Measurements from ENCODE around the gene NACAD. TPM values are rescaled to one million over a fixed set of nuclear protein-coding genes. Genes with fewer than 3 reads are reported as not detected.
A peak's percentile ranks its signal among the peaks of the same experiment; 100 is the strongest.

NACAD gene
- total RNA-seq, 4 donors from 2014 or later = 1.5 to 13.6 (median 5.0) TPM; not detected in 1

DNA sequence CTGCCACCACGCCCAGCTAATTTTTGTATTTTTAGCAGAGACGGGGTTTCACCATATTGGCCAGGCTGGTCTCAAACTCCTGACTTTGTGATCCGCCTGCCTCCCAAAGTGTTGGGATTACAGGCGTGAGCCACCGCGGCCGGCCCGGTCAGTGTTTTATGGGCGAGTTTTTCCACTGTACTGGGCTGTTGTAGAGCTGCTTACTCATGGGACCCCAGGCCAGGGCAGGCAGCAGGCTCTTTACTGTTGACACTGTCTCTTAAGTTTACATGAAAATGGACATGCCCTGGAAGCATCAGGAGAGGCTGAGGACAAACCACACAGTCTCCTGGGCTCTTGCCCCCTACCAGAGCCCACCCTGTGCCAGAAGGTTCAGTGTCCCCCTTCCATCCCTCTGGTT is 11.2 kb downstream of the NACAD start:
- TF ChIP-seq, protein P1, sequence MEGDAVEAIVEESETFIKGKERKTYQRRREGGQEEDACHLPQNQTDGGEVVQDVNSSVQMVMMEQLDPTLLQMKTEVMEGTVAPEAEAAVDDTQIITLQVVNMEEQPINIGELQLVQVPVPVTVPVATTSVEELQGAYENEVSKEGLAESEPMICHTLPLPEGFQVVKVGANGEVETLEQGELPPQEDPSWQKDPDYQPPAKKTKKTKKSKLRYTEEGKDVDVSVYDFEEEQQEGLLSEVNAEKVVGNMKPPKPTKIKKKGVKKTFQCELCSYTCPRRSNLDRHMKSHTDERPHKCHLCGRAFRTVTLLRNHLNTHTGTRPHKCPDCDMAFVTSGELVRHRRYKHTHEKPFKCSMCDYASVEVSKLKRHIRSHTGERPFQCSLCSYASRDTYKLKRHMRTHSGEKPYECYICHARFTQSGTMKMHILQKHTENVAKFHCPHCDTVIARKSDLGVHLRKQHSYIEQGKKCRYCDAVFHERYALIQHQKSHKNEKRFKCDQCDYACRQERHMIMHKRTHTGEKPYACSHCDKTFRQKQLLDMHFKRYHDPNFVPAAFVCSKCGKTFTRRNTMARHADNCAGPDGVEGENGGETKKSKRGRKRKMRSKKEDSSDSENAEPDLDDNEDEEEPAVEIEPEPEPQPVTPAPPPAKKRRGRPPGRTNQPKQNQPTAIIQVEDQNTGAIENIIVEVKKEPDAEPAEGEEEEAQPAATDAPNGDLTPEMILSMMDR (IDR thresholded peaks at IDR 0.05) = no peak
- no peak for TF ChIP-seq POLR2A (IDR thresholded peaks at IDR 0.05)
- Histone ChIP-seq H3K9me3 (no peaks in the 10 kb centered on the region), H3K36me3 (peaks cover 0 to 46% (median 0%) of the 10 kb centered on the region in 3 donors), H3K4me1 (no peaks in the 10 kb centered on the region), H3K4me3 (no peak overlapping the region), H3K27ac (no peak overlapping the region), H3K27me3 (no peaks in the 10 kb centered on the region)
- peak in 1 of 3 donors; percentile 10 for DNase-seq

DNA sequence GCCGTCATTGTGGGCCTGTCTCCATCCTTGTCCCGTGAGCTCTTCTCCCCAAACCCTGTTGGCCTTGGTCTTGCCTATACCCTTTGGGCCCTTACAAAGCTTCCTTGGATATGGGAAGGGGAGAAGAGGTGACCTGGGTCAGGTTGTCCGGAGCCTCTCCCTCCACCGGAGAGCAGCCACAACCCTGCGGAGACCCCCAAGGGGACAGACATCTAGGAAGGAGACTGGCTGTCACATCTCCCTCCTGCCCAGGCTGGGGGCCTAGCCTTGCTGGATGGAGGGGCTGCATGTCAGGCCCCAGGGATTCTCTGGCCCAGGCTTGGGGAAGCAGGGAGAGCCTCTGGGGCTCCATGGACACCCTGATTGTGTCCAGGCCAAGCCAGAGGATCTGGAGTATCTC is 11.8 kb downstream of the NACAD start:
- no peak overlapping the region for H3K4me3 ChIP-seq
- no peaks in the 10 kb centered on the region for H3K27me3 ChIP-seq
- H3K27ac ChIP-seq = no peak overlapping the region
- TF ChIP-seq POLR2A (IDR thresholded peaks at IDR 0.05) = no peak
- TF ChIP-seq, protein P1 (IDR thresholded peaks at IDR 0.05) = no peak
- H3K36me3 ChIP-seq = peaks cover 0 to 53% (median 0%) of the 10 kb centered on the region in 3 donors
- no peaks in the 10 kb centered on the region for H3K4me1 ChIP-seq
- H3K9me3 ChIP-seq = no peaks in the 10 kb centered on the region
- peak in 1 of 3 donors; percentile 28 for DNase-seq

DNA sequence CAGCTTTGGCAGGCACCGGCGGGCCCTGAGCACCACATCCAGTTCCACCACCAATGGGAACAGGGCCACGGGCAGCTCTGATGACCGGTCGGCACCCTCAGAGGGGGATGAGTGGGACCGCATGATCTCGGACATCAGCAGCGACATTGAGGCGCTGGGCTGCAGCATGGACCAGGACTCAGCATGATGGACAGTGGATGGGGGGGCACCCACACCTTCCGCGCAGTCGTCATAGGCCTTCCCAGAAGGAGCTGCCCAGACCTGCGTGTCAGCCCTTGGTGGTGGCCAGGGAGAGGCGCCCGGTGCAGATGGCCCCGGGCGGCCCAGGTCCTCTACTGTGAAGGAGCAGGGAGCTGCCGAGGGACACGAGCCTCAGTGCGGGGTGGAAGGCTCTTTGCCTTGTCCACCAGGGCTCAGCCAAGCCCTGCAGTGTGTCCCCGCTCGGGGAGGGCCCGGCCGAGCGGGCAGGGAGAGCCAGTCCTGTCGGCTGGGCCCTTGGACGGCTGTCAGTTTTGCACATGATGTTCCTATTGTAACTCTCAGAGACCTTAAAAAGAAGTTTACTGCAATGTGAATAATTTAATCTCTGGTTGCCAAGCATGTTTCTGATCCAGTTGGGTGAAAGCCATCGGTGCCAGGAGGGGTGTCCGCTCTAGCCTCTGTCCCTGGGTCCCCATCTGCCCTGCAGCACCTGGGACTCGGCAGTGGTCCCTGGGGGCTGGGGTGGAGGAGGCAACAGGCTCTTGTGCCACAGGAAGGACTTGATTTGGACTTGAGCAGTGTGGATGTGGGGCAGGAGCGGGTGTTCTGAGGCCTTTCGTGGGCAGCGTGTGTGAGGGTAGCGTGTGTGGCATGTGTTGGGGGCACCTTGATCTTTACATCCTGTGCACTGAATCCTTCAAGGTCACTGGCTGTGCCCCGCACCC is 12.6 kb downstream of the NACAD start:
- Histone ChIP-seq H3K36me3 (peaks cover 0 to 61% (median 0%) of the 10 kb centered on the region in 3 donors), H3K27ac (no peak overlapping the region), H3K9me3 (no peaks in the 10 kb centered on the region), H3K27me3 (no peaks in the 10 kb centered on the region), H3K4me1 (no peaks in the 10 kb centered on the region), H3K4me3 (no peak overlapping the region)
- no peak for TF ChIP-seq POLR2A (IDR thresholded peaks at IDR 0.05)
- TF ChIP-seq, protein P1 (IDR thresholded peaks at IDR 0.05) = no peak
- DNase-seq = peak in 1 of 3 donors; percentile 41

DNA sequence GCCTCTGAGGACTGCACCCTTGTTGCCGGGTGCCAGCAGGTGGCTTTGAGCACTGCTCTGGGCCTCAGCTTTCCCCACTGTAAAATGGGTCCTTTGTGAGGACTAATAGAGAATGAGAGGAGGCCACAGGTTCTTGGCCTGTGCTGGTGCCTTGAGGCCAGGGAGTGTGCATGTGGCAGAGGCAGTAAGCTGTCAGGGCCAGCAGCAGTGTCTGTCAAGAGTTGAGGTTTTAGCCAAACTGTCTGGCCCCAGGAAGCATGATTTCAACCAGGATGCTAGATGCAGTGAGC is 13.5 kb downstream of the NACAD start:
- Histone ChIP-seq H3K9me3 (no peaks in the 10 kb centered on the region), H3K27me3 (no peaks in the 10 kb centered on the region), H3K4me3 (no peak overlapping the region), H3K27ac (no peak overlapping the region), H3K36me3 (peaks cover 0 to 69% (median 0%) of the 10 kb centered on the region in 3 donors), H3K4me1 (no peaks in the 10 kb centered on the region)
- TF ChIP-seq, protein P1 (IDR thresholded peaks at IDR 0.05) = no peak
- no peak for TF ChIP-seq POLR2A (IDR thresholded peaks at IDR 0.05)
- DNase-seq = no peak

DNA sequence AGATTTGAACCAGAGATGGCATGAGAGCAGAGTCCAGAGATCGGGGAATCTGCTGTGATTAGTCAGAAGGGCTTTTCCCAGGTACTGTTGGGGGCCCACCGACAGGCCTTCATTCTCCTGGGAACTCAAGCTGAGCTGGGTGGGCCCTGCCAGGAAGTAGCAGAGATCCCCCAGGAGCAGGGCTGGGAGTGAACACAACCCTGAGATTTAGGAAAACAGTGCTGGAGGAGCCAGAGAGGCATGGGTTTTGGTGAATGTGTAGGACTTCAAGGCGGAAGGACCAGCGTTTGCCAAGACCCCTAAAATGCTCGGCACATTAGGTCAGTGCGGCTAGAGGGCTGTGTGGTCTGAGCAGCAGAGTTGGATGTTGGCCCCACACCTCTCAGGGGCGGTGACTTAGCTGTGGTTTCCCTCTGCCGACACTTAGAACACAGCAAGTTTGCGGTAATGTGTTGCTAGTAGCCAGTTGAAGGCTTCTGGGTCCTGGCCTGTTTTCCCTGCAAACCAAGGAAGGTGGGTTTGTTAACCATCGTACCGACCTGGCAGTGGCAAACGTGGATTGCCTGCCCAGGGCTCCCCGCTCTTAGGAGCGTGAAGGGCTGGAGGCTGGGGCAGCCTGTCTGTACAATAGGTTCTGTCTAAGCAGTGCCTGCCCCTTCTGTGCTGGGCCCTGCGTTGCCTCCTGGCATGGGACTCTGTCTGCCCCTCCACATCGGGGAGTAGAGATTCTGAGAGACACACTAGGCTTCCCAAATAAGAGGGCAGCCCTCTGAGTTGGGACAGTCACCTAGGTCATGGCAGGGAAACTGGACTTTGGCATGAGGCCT is 14.0 kb downstream of the NACAD start:
- no peaks in the 10 kb centered on the region for H3K4me1 ChIP-seq
- DNase-seq = peak in 1 of 3 donors; percentile 40
- no peaks in the 10 kb centered on the region for H3K9me3 ChIP-seq
- no peak overlapping the region for H3K4me3 ChIP-seq
- no peak for TF ChIP-seq POLR2A (IDR thresholded peaks at IDR 0.05)
- TF ChIP-seq, protein P1 (IDR thresholded peaks at IDR 0.05) = no peak
- no peaks in the 10 kb centered on the region for H3K27me3 ChIP-seq
- no peak overlapping the region for H3K27ac ChIP-seq
- H3K36me3 ChIP-seq = peaks cover 0 to 75% (median 0%) of the 10 kb centered on the region in 3 donors

Measured in Peyer's patch (tissue), 4 donors.